Measurements from ENCODE around the gene SEL1L. TPM values are rescaled to one million over a fixed set of nuclear protein-coding genes. Genes with fewer than 3 reads are reported as not detected.
"Not testable (repeated sequence)": the region's sequence is repeated elsewhere in the genome, so short reads cannot be mapped to it uniquely, and the experiment has no call there.

Gene SEL1L
- total RNA-seq, 1 experiment from 2014 or later = 116 TPM

GRCh38 chr14:81432219-81432661 is 101.4 kb downstream of the SEL1L start:
- Mint-ChIP-seq H3K27me3 (ENCODE audit: insufficient read depth, unreplicated experiment) (no peaks in the 10 kb centered on the region), H3K9me3 (ENCODE audit: unreplicated experiment) (no peaks in the 10 kb centered on the region), H3K4me1 (ENCODE audit: low read depth, unreplicated experiment) (peaks cover 32% of the 10 kb centered on the region), H3K27ac (ENCODE audit: unreplicated experiment) (no peak overlapping the region), H3K4me3 (ENCODE audit: unreplicated experiment) (no peak overlapping the region), H3K36me3 (ENCODE audit: insufficient read depth, unreplicated experiment) (peaks cover 13% of the 10 kb centered on the region)
- CTCF ChIA-PET = no interaction called here
- H3K9me3 ChIP-seq = no peaks in the 10 kb centered on the region
- no peaks in the 10 kb centered on the region for H3K36me3 ChIP-seq (ENCODE audit: control insufficient read depth, insufficient read depth, low read length)
- no peak overlapping the region for H3K4me3 ChIP-seq (ENCODE audit: low read depth, low read length)
- no TSS peak for BruUV-seq (replicated peaks)
- DNase-seq = no peak
- intact Hi-C loops (cut with micrococcal nuclease; ENCODE audit: unreplicated experiment) = no loop called here
- POLR2A ChIA-PET = no interaction called here
- no peak for TF ChIP-seq CTCF (IDR thresholded peaks at IDR 0.05; ENCODE audit: insufficient read depth in 1 of 2, low read depth in 1 of 2, low read length in 1 of 2, severe bottlenecking in 1 of 2, unreplicated experiment in 1 of 2)
- H3K27me3 ChIP-seq (replicated peaks; ENCODE audit: control insufficient read depth, insufficient read depth, low read length) = no peaks in the 10 kb centered on the region
- H3K4me1 ChIP-seq = peaks cover 5% of the 10 kb centered on the region

GRCh38 chr14:81430235-81430634 is 103.4 kb downstream of the SEL1L start:
- Mint-ChIP-seq H3K36me3 (ENCODE audit: insufficient read depth, unreplicated experiment) (peaks cover 5% of the 10 kb centered on the region), H3K27ac (ENCODE audit: unreplicated experiment) (no peak overlapping the region), H3K9me3 (ENCODE audit: unreplicated experiment) (no peaks in the 10 kb centered on the region), H3K27me3 (ENCODE audit: insufficient read depth, unreplicated experiment) (no peaks in the 10 kb centered on the region), H3K4me3 (ENCODE audit: unreplicated experiment) (no peak overlapping the region), H3K4me1 (ENCODE audit: low read depth, unreplicated experiment) (peaks cover 27% of the 10 kb centered on the region)
- Histone ChIP-seq H3K4me3 (ENCODE audit: low read depth, low read length) (no peak overlapping the region), H3K36me3 (ENCODE audit: control insufficient read depth, insufficient read depth, low read length) (no peaks in the 10 kb centered on the region), H3K9me3 (no peaks in the 10 kb centered on the region), H3K27me3 (replicated peaks; ENCODE audit: control insufficient read depth, insufficient read depth, low read length) (no peaks in the 10 kb centered on the region), H3K4me1 (peaks cover 5% of the 10 kb centered on the region)
- DNase-seq = no peak
- no peak for TF ChIP-seq CTCF (IDR thresholded peaks at IDR 0.05; ENCODE audit: insufficient read depth in 1 of 2, low read depth in 1 of 2, low read length in 1 of 2, severe bottlenecking in 1 of 2, unreplicated experiment in 1 of 2)
- intact Hi-C loops (cut with micrococcal nuclease; ENCODE audit: unreplicated experiment) = no loop called here
- ChIA-PET CTCF (no interaction called here), POLR2A (no interaction called here)
- BruUV-seq (replicated peaks) = no TSS peak

- H3K9me3 ChIP-seq; H3K27me3 Mint-ChIP-seq (ENCODE audit: insufficient read depth, unreplicated experiment); intact Hi-C loops (cut with micrococcal nuclease; ENCODE audit: unreplicated experiment); H3K9me3 Mint-ChIP-seq (ENCODE audit: unreplicated experiment); H3K27ac Mint-ChIP-seq (ENCODE audit: unreplicated experiment); BruUV-seq (replicated peaks); H3K36me3 ChIP-seq (ENCODE audit: control insufficient read depth, insufficient read depth, low read length); H3K4me3 Mint-ChIP-seq (ENCODE audit: unreplicated experiment); H3K27me3 ChIP-seq (replicated peaks; ENCODE audit: control insufficient read depth, insufficient read depth, low read length); CTCF ChIA-PET; DNase-seq; H3K4me3 ChIP-seq (ENCODE audit: low read depth, low read length); H3K36me3 Mint-ChIP-seq (ENCODE audit: insufficient read depth, unreplicated experiment); POLR2A ChIA-PET; H3K4me1 ChIP-seq: not testable (repeated sequence)
- peaks cover 23% of the 10 kb centered on the region for H3K4me1 Mint-ChIP-seq (ENCODE audit: low read depth, unreplicated experiment)
Measured at GRCh38 chr14:81429749-81430148, 103.9 kb downstream of the SEL1L start.

- no peak for TF ChIP-seq CTCF (IDR thresholded peaks at IDR 0.05; ENCODE audit: insufficient read depth in 1 of 2, low read depth in 1 of 2, low read length in 1 of 2, severe bottlenecking in 1 of 2, unreplicated experiment in 1 of 2)
- H3K27me3 Mint-ChIP-seq (ENCODE audit: insufficient read depth, unreplicated experiment) = no peaks in the 10 kb centered on the region
- DNase-seq = no peak
- H3K27ac Mint-ChIP-seq (ENCODE audit: unreplicated experiment) = no peak overlapping the region
- no peaks in the 10 kb centered on the region for H3K36me3 ChIP-seq (ENCODE audit: control insufficient read depth, insufficient read depth, low read length)
- CTCF ChIA-PET = no interaction called here
- no peaks in the 10 kb centered on the region for H3K9me3 Mint-ChIP-seq (ENCODE audit: unreplicated experiment)
- no TSS peak for BruUV-seq (replicated peaks)
- peaks cover 5% of the 10 kb centered on the region for H3K4me1 ChIP-seq
- H3K36me3 Mint-ChIP-seq (ENCODE audit: insufficient read depth, unreplicated experiment) = peaks cover 11% of the 10 kb centered on the region
- intact Hi-C loops (cut with micrococcal nuclease; ENCODE audit: unreplicated experiment) = no loop called here
- H3K27me3 ChIP-seq (replicated peaks; ENCODE audit: control insufficient read depth, insufficient read depth, low read length) = no peaks in the 10 kb centered on the region
- H3K9me3 ChIP-seq = no peaks in the 10 kb centered on the region
- no peak overlapping the region for H3K4me3 Mint-ChIP-seq (ENCODE audit: unreplicated experiment)
- POLR2A ChIA-PET = no interaction called here
- H3K4me1 Mint-ChIP-seq (ENCODE audit: low read depth, unreplicated experiment) = peaks cover 20% of the 10 kb centered on the region
- no peak overlapping the region for H3K4me3 ChIP-seq (ENCODE audit: low read depth, low read length)
Measured at GRCh38 chr14:81429028-81429427, 104.6 kb downstream of the SEL1L start.
